GM19463 (cell line): ENCODE results near the gene SRC.
A peak's percentile ranks its signal among the peaks of the same experiment; 100 is the strongest.
"Not testable (repeated sequence)": the region's sequence is repeated elsewhere in the genome, so short reads cannot be mapped to it uniquely, and the experiment has no call there.

Experiments used
- ATAC-seq: cut with Tn5 transposase; IDR thresholded peaks from one replicate; pipeline ENCODE4 v1.9.1; 2021; ENCODE audit warnings: mild to moderate bottlenecking, moderate library complexity; ENCODE audit not compliant: unreplicated experiment

Gene SRC

DNA sequence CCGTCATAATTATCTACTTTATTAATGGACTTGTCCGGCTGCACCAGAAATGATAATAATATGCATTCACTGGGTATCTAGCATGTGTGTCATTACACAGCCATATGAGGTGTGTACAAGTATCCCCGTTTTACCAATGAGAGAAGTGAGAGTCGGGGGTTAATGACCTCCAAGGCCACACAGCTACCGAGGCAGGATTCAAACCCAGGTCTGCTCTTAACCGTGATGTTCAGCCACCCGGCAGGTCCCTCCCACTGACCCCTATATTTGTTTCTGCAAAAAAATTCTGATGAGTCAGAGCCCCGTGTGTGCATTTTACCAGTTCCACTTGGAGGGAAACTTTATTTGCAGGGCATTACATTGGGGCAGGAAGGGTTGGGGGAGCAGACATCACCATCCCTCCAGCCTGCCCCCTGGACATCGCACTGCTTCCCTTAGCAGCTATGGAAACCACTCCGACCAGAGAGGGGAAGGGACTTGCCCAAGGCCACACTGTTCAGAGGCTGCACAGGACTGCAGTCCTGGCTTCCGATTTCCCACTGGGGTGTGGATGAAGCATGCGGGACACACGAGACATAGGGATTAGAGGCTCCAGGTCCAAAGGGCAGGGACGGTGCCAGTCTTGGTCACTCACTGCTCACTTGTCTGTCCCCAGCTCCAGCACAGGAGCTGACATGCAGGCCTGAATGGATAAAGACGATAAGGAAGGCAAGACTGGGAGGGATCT is 10.1 kb upstream of the SRC start:
- peak; percentile 13 for ATAC-seq

DNA sequence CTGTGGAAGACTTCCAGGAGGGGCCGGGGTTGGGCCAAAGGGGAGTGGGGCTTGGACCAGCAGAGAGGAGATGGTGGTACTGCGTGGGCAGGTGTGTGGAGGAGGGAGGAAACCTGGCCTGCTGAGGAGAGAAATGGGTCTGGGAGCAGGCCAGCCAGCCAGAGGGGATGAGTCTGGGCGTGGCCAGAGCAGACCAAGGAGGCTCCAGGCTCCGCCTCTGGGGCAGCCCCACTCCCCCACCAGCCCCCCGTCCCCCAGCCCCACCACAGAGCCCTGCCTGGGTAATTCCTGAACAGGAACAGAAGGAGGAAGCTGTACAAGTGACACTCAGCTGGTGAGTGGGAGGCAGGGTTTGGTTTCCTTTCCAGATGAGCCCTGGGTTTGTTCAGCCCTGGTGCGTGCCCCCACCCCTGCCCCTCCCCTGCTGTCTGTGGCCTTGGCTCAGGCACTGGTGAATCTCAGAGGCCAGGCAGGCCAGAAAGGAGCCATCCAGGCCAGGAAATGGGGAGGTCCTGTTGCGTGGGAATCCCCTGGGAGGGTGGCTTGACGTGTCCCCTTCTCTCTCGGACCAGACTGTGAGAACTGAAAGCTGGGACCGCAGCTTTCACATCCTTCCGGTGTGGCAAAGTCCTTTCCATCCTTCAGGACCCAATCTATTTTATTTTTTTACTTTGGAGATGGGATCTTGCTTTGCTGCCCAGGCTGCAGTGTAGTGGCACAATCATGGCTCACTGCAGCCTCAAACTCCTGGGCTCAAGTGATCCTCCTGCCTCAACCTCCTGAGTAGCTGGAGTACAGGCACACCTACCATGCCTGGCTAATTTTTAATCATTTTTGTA is 9.4 kb upstream of the SRC start:
- peak; percentile 78 for ATAC-seq

DNA sequence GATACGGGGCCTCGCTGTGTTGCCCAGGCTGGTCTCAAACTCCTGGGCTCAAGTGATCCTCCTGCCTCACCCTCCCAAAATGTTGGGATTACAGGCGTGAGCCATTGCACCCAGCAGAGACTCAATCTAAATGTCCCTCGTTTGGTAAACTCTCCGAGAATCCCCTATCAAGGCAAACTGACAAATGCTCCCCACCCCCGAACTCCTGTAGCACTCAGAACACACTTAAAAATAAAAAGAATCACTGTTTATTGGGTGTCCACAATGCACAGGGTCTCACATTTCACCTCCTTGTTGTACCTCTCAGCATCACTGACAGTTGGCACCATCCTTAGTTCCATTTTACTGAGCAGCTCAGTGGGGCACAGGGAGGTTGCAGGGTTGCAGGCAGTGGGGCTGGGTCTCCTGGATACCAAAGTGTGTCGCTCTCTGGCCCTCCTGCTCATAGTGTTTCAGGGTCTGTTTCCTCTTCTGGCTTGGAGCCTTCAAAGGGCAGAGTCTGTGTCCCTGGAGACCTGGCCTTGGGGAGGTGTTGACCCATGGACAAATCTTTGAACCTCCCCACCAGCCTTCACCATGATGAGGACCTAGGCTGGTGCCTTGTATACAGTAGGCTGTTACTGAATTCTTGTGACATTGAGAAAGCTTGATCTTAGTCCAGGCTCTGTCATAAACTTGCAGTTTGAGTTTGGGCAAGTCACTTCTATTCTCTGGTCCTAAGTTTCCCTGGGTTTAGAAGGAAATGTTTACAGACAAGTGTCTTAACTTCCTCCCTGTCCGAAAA is 8.5 kb upstream of the SRC start:
- ATAC-seq: no peak

DNA sequence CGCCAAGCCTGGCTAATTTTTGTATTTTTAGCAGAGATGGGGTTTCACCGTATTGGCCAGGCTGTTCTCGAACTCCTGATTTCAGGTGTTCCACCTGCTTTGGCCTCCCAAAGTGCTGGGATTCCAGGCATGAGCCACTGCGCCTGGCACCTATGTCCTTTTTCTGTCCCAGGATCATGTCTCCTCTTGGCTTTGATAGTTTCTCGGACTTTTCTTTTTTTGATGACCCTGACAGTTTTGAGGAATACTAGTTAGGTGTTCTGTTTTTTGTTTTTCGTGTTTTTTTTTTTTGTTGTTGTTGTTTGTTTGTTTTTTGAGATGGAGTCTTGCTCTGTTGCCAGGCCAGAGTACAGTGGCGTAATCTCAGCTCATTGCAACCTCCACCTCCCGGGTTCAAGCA is 7.6 kb upstream of the SRC start:
- ATAC-seq: not testable (repeated sequence)

DNA sequence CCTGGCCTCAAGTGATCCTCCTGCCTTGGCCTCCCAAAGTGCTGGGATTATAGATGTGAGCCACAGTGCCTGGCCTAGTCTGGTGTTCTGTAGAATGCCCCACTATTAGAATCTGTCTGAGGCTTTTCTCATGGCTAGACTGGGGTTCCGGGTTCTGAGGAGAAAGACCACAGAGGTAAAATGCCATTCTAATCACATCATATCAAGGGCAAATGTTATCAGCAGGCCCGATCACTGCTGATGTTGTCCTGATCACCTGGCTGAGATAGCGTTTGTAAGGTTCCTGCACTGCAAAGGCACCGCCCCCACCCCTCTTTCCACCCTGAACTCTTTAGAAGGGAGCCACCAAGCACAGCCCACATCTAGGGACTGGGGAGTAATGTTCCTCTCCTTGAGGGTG is 6.7 kb upstream of the SRC start:
- ATAC-seq: no peak

DNA sequence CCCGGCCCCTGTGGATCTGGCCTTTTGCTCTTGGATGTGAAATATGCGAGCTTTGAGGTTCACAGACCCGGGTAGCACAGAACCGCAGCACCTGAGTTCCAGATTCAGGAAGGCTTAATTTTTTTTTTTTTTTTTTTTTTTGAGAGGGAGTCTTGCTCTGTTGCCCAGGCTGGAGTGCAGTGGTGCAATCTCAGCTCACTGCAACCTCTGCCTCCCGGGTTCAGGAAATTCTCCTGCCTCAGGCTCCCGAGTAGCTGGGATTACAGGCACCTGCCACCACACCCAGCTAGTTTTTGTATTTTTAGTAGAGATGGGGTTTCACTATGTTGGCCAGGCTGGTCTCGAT is 6.2 kb upstream of the SRC start:
- not testable (repeated sequence) for ATAC-seq

DNA sequence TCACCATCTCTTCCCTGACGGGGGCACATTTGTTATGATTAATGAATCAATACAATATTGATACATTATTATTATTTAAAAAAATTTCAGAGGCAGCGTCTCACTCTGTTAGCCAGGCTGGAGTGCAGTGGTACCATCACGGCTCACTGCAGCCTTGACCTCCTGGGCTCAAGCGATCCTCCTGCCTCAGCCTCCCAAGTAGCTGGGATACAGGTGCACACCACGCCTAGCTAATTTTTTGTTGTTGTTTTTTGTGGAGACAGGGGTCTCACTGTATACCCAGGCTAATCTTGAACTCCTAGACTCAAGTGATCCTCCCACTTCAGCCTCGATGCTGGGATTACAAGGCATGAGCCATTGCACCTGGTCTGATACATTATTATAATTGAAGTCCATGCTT is 4.9 kb upstream of the SRC start:
- no peak for ATAC-seq

DNA sequence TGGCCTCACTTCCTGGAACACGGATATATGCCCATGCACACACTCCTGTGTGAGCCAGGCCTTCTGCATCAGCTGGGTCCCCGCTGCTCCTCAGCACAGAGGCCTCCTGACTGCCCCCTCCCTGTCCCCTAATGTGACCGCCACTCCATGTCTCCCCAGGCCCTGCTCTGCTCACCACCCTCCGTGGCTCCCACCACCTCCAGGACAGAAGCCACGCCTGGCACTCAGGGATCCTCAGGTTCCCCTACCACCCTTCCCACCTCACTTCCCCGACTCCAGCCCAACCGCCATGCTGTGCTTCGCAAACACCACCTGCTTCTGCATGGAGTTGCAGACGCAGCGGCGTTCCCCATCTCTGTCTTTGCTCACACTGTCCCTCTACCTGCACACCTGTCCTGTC is 4.3 kb upstream of the SRC start:
- no peak for ATAC-seq

DNA sequence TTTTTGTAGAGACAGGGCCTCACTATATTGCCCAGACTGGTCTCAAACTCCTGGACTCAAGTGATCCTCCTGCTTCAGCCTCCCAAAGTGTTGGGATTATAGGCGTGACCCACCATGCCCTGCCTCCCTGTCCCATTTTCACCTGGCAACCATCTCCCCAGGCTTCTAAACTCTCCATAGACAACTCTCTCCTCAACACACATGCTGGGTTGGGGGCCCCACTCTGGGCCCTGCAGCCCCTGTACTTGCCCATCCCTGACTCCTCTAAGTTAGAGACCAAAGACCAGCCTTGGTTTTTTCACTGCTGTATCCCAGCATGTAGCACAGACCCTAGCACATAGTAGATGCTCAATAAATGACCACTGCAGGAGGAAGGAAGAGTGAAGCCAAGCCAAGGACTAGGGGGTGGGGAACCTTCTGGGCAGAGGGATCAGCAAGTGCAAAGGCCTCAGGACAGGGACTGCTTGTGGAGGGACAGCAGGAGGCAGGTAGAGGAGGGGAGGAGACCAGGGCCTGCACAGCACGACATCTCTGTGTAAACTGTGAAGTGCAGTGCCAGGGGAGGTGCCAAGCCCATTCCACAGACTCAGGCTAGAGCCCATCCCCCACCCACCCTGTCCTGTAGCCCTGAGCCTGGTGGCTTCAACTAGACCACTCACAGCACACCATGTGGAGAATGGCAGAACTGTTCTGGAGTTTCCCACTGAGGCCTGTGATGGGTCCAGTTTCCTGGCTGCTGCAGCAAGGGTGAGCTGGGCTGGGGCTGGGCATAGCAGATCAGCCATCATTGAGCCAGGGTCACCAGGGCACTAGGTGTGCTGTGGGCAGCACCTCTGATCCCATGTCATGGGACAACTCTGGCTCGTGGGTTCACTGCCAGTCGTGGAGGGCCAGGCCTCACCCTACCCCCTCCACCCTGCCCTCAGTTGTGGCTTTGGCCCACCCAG is 3.4 kb upstream of the SRC start:
- ATAC-seq: no peak

DNA sequence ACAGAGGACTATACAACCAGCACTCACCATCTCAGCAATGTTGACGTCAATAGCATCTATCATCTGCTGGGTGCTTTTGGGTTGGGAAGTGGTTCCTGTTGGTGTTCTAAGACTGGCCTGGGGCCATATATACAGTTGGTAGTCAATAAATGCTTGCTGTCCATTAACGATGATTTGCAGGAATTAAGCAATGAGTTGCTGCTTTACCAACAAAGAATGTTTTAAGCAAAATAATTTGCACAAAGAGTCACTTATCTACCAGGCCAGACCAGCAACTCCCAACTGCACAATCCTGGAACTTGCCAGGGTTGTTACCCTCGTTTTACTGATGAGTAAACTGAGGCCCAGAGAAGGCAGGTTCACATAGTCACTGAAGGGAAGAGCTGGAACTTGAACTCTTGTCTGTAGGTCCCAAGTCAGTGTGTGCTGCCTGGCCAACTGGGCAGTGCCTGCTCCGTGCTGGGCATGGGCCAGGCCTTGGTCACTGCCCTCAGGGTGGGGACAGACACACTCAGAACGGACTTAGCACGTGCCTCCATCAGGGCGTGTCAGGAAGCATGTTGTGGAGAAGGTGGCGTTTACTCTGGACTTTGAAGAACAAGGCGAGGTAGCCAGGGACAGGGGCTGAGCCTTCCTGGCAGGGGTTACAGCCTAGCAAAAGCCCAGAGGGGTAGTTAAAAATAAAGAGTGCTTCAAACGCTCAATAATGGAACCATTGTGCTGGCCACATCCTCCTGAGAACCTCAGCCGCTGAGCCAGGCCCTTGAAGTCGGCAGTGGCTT is 2.5 kb upstream of the SRC start:
- ATAC-seq: no peak

DNA sequence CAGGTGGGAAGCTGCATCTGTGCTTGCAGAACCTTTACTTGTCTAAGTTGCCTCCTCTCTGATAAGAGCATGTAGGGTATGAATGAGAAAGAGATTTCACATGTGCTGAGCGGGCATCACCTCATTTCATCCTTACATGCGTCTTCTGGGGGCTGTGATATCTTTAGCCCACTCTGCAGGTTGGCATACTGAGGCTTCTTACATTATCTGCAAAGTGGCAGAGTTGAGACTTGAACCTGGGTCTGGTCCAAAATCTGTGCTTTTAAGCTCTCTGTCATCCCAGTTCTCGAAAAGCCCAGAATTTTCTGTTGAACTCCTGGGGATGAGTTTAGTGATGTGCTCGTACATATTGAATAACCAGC is 2.0 kb upstream of the SRC start:
- ATAC-seq: no peak

DNA sequence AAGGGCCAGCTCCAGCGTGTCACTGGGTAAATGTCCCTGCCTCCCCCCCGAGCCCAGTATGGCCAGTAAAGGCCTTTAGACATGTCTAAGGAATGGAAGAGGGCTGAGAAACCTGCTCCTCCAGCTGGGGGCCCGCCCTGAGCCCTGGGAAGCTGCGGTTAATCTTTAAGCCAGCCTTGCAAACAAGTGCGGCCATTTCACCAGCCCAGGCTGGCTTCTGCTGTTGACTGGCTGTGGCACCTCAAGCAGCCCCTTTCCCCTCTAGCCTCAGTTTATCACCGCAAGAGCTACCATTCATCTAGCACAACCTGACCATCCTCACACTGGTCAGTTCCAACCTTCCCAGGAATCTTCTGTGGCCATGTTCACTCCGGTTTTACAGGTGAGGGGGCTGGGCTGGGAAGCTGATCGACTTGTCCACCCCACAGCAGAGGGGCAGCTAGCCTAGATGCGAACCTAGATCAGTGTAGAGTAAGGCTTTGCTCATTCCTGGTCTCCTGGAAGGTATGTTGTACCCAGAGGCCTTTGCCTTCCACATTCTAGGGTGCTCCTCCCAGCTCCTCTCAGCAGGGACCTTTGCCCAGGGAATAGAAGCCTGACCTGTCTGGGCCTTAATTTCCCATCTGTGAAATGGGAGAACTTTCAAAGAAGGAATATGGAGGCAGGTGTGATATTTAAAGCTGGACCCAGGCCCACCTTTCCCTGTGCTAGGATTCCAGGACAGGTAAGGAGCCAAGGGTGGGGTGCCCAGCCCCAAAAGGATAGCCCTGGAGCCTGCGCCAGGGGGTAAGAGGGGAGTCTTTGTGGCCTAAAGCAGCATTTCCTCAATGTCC is 1.2 kb upstream of the SRC start:
- no peak for ATAC-seq

DNA sequence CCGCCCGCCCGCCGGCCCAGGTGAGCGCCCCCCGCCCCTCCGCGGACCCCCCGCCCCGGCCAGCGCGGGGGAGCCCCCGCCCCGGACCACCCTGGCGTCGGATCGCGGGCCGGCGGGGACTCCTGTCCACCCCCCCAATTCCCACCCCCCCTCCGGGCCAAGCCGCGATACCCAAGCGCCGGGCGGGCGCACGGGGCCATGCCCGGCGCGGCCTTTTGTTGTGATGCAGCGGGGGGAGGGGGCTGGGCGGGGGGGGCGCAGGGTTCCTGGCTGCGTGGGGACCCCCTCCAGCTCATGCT is 245 bp downstream of the SRC start:
- no peak for ATAC-seq

DNA sequence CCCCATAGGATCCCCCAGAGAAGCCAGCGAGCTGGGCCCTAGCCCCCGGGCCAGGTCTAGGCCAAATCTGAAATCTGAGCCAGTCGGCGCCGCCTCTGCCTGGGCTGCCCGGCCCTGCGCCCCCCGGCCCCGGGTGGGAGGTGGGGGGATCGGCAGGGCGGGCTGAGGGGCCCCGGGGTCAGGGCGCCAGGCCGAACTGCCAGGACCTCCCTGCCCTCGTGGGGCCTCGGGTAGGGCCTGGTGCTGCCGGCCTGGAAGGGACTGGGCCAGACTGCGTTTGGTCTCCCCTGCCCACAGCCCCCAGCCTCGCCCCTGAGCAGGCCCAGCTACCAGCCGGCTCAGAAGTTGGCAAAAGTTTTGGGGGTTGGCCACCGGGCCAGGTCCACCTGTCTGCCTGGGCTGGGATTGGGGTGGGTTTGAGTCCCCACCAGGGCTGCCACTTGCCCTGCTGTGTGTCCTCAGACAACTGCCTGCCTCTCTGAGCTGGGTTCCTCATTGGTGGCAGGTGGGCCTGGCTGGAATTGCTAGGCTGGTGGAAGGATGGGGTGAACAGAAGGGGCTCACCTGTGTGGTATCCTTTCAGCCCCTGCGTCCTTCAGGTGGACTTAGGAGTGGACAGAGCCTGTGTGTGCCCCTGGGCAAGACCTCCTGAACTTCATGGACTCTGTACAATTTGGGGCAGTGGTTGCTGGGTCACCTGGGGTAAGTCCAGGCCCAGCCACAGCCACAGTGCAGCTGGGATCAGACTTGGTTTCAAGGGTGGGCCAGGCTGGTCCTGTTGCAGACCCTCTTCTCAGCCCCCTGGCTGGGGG is 801 bp downstream of the SRC start:
- no peak for ATAC-seq

DNA sequence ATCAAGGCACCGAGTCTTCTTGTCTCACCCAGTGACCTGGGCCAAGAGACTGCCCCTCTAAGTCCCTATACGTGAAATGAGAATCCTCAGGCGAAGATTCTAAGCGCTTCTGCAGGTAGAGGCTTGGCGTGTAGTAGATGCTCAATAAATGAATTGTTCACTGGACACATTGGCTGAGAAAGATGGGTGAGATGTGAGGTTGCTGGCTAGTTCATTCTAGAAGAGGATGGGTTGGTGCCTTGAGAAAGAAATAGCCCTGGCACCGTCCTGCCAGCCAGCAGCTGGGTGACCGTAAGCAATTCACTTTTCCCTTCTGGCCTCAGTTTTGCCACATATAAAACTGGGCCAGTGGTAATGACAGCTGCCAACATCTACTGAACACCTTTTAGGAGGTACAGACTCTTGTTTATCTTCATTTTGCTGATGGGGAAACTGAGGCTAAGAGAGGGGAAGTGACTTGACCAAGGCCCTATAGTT is 1.4 kb downstream of the SRC start:
- no peak for ATAC-seq

DNA sequence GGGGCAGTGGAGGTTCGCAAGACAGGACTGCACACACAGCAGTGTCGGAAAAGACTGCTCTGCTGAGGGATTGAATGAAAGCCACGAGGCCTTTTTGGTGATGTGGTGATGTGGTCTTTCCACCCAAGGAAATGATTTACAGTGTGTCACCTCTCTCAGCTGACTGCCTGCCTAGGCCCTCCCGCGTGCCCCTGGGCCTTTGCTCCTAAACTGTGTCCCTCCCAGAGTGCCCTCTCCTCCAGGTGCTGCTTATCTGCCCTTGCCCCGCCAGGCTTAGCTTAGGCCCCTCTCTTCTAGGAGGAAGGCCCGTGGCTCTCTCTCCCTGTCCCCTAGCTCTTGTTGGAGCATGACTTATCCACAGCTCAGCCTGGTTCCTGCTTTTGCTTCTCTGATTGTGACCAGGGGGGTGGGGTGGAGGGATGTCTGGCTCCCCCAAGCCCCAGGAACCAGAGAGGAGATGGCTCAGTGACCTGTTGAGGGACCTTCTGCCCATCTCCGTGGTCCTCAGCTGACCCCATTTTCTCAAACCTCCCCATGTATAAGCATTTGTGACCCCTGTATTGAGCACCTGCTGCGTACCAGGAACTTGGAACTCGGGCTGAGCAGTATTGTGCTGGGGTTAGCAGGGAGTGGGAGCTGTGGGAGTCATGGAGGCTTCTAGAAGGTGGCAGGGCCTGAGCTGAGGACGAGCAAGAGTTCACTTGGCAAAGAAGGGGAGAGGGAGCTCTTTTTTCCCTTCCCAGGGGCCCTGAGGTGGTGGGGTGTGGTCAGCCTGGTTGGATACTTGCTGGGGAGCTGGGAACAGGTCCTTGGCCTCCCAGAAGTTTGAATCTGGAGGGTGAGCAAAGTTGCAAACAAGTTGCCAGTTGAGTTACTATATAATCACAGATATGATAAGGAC is 2.2 kb downstream of the SRC start:
- ATAC-seq: no peak

DNA sequence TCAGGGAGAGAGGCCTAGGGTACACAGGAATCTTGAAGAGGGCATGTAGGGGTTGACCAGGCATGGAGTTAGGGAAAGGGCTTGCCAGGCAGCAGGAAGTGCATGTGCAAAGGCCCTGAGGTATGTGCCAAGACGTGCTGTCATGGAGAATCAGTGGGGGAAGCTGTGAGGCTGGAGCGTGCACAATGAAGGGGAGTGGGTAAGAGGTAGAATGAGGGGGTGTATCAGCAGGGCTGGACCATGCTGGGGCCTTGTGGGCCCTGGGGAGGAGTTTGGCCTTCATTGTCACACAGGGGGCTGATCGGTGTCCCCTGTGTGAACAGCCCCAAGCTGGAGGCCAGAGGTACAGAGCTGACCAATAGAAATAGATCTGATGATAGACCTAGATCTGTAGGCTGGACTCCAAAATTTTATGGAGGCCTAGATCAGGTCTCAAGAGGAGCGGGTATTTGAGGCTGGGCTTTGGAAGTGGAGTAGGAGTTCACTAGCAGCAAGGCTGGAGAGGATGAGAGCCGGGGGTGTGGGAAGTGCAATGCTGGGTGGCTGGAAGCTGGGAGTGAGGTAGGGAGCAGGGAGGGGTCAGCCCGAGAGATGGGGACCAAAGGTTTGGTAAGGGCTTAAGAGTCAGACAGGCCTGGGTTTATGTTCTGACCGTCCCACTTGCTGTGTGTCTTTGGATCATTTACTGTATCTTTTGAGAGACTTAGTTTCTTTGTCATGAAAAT is 3.0 kb downstream of the SRC start:
- no peak for ATAC-seq
